RPMI8226 (cell line): ENCODE data around the gene MEX3A.
"Not testable (repeated sequence)": the region's sequence is repeated elsewhere in the genome, so short reads cannot be mapped to it uniquely, and the experiment has no call there.

Experiments used
- DNase-seq: peaks from one replicate; pipeline ENCODE4 v3.0.0-alpha.2; 2015

MEX3A gene, protein sequence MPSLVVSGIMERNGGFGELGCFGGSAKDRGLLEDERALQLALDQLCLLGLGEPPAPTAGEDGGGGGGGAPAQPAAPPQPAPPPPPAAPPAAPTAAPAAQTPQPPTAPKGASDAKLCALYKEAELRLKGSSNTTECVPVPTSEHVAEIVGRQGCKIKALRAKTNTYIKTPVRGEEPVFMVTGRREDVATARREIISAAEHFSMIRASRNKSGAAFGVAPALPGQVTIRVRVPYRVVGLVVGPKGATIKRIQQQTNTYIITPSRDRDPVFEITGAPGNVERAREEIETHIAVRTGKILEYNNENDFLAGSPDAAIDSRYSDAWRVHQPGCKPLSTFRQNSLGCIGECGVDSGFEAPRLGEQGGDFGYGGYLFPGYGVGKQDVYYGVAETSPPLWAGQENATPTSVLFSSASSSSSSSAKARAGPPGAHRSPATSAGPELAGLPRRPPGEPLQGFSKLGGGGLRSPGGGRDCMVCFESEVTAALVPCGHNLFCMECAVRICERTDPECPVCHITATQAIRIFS

DNA sequence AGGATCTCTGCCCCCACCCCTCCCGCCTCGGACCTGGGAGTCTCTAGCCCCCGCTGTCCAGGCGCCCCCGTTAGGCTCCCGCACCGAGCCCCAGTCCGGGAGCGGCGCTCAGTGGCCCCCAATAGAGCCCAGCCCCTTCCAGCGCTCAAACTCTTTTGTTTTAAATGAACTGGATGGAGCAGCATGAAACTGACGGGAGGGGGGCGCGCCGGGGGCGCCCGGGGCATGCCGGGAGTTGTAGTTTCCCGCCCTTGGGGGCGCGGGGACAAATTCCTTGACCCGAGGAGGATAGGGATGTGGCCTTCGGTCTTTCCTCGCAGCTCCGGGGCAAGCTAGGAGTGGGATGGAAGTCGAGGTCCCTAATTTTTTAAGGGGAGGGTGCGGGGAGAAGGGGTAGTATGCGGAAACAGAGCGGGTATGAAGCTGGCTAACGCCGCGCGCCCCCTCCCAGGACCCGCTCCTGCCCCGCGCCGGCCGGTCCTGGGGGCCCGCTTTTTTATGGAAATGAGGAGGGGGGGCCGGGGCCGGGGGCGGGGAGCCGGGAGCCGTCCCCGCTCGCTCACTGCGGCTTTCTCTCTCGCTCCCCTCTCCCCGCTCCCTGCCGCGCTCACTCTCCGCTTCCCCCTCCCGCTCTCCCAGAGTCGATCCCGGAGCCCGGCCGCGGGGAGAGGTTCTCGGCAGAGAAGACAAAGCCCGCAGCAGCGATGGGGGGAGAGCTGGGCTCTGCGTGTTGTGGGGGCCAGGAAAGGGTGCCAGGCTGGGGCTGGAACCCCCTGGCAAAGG lies at the start of gene MEX3A:
TSS of gene MEX3A (minus strand) at position 157 of the 783 bp plus-strand sequence. CDS start 467 bp downstream, outside the sequence.
- DNase-seq: peak; percentile 73

DNA sequence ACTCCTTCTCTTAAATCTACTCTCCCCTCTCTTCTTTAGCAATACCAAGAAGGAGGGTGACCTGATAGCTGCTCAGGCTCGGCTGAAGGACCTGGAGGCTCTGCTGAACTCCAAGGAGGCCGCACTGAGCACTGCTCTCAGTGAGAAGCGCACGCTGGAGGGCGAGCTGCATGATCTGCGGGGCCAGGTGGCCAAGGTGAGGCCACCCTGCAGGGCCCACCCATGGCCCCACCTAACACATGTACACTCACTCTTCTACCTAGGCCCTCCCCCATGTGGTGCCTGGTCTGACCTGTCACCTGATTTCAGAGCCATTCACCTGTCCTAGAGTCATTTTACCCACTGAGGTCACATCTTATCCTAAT lies 48.3 kb upstream of the MEX3A start:
- no peak for DNase-seq

DNA sequence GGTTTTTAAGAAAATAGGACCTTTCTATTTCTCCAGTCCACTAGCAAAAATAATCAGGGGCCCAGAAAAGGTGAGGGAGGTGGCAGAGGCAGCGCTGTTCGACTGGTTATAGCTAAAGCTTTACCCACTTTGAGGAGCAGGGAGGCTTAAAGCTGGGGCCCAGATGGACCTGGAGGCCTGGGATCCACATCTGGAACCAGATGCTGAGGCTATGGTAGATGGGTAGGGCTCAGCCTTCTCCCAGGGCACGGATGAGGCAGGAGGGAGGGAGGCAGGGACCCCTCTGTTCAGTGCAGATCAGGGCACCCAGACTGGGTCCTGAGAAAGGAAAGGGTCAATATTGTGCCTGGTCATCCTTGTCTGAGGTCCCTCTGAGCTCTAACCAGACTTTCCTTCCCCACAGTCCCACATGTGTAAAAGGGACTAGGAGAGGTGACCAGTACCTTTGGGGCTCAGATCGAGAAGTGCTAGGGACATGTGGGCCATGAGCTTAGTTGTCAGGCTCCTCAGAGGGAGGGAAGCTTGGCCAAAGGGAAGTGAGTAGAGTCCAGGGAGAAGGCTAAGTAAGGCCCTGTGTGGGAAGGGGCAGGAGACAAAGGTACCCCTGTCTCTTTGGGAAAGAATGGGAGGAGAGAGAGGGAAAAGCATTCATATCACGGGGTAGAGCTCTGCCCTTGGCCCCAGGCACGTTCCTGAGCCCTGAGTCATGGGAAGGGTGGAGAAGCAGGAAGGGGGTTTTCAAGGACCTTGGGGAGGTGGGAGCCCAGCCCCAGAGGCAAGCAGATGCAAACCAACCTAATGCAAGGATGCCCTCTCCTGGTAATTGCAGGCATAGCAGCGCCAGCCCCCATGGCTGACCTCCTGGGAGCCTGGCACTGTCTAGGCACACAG lies 47.7 kb upstream of the MEX3A start:
- peak; percentile 73 for DNase-seq

GRCh38 chr1:156128654-156129597 lies 46.7 kb upstream of the MEX3A start:
- no peak for DNase-seq

DNA sequence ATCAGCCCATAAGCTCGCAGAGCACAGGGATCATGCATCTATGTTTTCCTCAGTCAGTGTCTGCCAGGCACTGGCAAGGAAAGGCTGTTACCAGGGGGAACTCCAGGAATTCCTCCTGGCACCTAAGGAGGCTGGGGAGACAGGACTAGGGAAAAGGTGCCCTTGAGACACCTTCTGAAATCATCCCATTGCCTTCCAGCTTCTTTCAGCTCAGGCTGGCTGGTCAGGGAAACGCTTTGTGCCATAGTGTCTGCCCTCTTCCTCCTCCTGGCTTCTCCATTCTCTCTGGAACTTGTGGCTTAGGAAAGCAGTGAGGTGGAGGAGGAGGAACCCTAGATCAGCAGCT lies 46.0 kb upstream of the MEX3A start:
- DNase-seq: no peak

GRCh38 chr1:156126630-156127534 lies 44.6 kb upstream of the MEX3A start:
- DNase-seq: peak; percentile 94

- DNase-seq: peak; percentile 97
Observed at GRCh38 chr1:156126043-156126629, 43.9 kb upstream of the MEX3A start.

DNA sequence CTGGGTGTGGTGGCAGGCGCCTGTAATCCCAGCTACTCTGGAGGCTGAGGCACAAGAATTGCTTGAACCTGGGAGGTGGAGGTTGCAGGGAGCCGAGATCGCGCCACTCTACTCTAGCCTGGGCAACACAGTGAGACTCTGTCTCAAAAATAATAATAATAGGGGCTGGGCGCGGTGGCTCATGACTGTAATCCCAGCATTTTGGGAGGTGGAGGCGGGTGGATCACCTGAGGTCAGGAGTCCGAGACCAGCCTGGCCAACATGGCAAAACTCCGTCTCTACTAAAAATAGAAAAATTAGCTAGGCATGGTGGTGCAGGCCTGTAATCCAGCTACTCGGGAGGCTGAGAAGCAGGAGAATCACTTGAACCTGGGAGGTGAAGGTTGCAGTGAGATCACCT lies 43.3 kb upstream of the MEX3A start:
- not testable (repeated sequence) for DNase-seq

GRCh38 chr1:156124557-156125483 lies 42.6 kb upstream of the MEX3A start:
- DNase-seq: peak; percentile 81

GRCh38 chr1:156123356-156124196 lies 41.3 kb upstream of the MEX3A start:
- peak; percentile 96 for DNase-seq

DNA sequence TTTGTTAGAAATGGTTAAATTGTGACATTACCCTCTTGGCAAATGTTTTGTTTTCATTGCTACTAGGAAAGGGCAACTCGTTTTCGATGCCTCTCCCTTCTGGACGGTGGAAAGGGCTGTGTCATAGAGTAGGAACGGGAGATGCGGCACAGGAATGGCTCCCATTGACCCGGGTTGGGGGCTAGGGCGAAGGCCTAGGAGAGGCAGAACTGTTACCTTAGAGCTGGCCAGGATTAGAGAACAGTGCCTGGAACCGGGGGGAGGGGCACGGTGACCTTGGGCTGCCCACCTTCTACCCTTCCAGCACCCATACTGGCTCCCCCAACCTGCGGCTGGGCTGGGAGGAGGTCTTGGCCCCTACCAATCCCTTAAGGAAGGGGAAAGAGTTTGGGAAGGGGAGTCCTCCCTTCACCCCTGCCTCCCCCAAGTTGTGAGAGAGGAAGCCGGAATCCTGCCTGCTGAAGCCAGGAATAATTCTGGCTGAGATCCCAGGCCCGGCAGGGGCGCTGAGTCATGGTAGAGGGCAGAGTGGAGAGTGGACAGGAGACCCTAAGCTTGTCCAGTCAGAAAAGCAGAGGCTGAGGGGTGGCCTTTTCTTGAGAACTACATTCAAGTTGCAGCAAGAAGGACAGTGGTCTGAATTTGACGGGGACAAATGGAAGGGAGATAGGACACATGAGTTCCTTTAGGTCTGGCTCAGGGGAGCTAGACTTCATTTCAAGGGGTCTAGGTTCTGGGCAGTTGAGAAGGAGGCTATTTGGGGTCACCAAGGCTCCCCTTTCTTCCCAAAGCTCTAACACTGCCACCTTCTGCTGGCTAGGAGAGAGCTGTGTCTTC lies 40.5 kb upstream of the MEX3A start:
- DNase-seq: no peak

DNA sequence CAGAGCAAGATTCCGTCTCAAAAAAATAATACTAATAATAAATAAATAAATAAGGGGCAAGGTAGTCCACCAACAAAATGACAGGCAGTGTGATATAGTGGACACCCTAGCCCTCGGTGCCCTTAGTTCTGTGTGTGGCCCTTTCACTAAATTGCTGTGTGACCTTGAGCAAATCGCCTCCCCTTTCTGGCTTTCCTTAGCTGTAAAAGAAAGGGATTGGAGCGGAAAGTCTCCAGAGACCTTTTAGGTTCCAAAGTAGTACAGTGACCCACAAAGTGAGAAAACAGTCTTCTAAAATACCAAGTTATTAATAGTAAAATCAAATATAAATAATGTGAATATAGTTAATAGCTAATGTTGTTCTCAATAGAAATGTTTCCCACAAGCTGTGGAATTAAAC lies 39.8 kb upstream of the MEX3A start:
- no peak for DNase-seq

DNA sequence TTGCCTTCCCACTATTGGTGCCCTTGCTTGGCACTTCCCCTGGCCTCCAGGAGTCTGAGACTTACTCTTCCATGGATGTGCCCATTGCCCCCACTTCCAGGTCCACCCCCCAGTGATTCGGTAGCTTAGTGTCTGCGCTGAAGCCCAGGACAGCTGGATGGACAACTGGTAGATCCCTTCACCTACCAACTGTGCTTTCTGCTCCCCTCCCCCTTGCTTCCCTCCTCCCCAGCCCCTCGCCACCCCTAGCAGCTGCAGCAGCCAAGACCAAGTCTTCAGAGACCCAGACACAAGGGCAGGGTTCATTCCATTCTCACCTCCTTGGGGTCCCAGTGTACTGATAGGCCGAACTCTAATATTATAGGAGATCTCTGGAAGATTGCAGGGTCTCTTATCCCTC lies 39.2 kb upstream of the MEX3A start:
- no peak for DNase-seq

GRCh38 chr1:156121005-156121404 lies 38.7 kb upstream of the MEX3A start:
- not testable (repeated sequence) for DNase-seq

GRCh38 chr1:156120318-156120717 lies 38.1 kb upstream of the MEX3A start:
- DNase-seq: no peak

DNA sequence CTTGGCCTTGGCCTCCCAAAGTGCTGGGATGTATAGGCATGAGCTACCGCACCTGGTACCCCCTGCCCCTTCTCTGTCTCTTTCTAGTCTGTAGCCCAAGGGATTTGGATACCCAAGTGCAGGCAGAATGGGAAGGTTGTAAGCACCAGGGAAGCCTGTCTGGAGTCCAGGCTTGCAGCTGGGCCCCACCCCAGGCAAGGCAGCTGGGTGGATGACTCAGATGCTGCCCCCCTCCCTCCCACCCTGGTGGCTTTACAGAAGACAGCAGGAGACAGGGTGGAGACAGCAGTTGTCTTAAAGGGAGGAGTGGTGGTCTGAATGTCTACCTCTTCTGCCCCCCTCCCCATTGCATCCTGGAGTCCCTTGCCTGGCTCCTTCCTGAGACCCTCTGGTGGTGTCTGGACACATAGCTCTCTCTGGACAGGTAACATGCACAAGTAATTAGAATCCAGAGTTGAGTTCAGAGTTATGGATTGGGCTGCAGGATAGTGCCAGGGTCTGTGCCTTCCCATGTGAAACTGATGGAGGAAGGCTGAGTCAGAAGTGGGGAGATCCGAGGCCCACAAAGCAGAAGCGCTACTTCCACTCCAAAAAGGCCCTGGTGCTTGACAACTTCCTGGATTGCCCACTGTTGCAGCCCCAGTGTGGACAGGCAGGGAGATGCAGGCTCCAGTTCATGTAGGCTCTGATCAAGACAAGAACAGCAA lies 37.4 kb upstream of the MEX3A start:
- DNase-seq: no peak
